SU-DHL-6 (cell line): Measurements from ENCODE around the gene NPHS2.

Source experiments
- H2AFZ ChIP-seq: fragments of 200-600 bp; sonication (generic); 2 replicates; pipeline ENCODE4 v1.6.1; 2014; ENCODE audit warnings: low read depth, mild to moderate bottlenecking, moderate library complexity, mixed read lengths, antibody characterized with exemption, low read length; ENCODE audit not compliant: severe bottlenecking
- H3F3A ChIP-seq: fragments of 200-600 bp; shearing (Covaris generic); 2 replicates; pipeline ENCODE4 v1.6.0; 2016; ENCODE audit warnings: antibody characterized with exemption, mild to moderate bottlenecking; ENCODE audit not compliant: insufficient read depth
- H3K27ac ChIP-seq: fragments of 200-600 bp; sonication (generic); 2 replicates; pipeline ENCODE4 v1.5.1; 2016; ENCODE audit warnings: low read depth, mild to moderate bottlenecking, low read length, moderate library complexity, mixed read lengths
- H3K27me3 ChIP-seq: fragments of 200-600 bp; sonication (generic), shearing (Covaris generic); 2 replicates; pipeline ENCODE4 v1.6.0; 2014; ENCODE audit warnings: mild to moderate bottlenecking, low read length
- H3K36me3 ChIP-seq: fragments of 200-600 bp; sonication (generic); 2 replicates; pipeline ENCODE4 v1.6.1; 2014; ENCODE audit warnings: mild to moderate bottlenecking, low read length, mixed read lengths
- H3K4me2 ChIP-seq: fragments of 300-600, 200-600 bp; shearing (Covaris generic), sonication (generic); 2 replicates; pipeline ENCODE4 v1.6.0; 2014; ENCODE audit warnings: low read length, low read depth, mild to moderate bottlenecking; ENCODE audit not compliant: poor library complexity, severe bottlenecking
- H3K4me3 ChIP-seq: fragments of 200-600 bp; sonication (generic); 2 replicates; pipeline ENCODE4 v1.5.1; 2014; ENCODE audit warnings: antibody characterized with exemption, low read length, mild to moderate bottlenecking, mixed read lengths; ENCODE audit not compliant: insufficient read depth, poor library complexity, severe bottlenecking
- H3K79me2 ChIP-seq: fragments of 200-600 bp; sonication (generic); 2 replicates; pipeline ENCODE4 v1.6.1; 2014; ENCODE audit warnings: mild to moderate bottlenecking, low read length, moderate library complexity; ENCODE audit not compliant: insufficient read depth
- H3K9ac ChIP-seq: fragments of 200-600 bp; sonication (generic); 2 replicates; pipeline ENCODE4 v1.7.0; 2014; ENCODE audit warnings: mild to moderate bottlenecking, low read length
- H3K9me2 ChIP-seq: fragments of 200-600 bp; sonication (generic); replicated peaks from 2 replicates; pipeline ENCODE4 v1.6.1; 2014; ENCODE audit warnings: low read length; ENCODE audit not compliant: insufficient read depth
- H3K9me3 ChIP-seq: fragments of 200-600 bp; sonication (generic); 2 replicates; pipeline ENCODE4 v1.6.1; 2014; ENCODE audit warnings: low read length, mixed read lengths; ENCODE audit not compliant: insufficient read depth
- H4K20me1 ChIP-seq: fragments of 200-600 bp; sonication (generic); 2 replicates; pipeline ENCODE4 v1.6.1; 2014; ENCODE audit warnings: low read depth, mild to moderate bottlenecking, antibody characterized with exemption, low read length, moderate library complexity, mixed read lengths
- CTCF ChIP-seq: fragments of 200-600 bp; sonication (generic); IDR thresholded peaks from one replicate; pipeline ENCODE4 v1.5.1; 2017; ENCODE audit warnings: antibody characterized with exemption, mild to moderate bottlenecking, low read length, moderate library complexity; ENCODE audit not compliant: insufficient read depth, poor library complexity, severe bottlenecking
- EZH2phosphoT487 ChIP-seq: fragments of 200-600 bp; sonication (generic), shearing (Covaris generic); conservative IDR thresholded peaks from 2 replicates; pipeline ENCODE4 v1.6.1; 2018; ENCODE audit warnings: mild to moderate bottlenecking, antibody characterized with exemption, low read length, moderate library complexity, mixed read lengths

NPHS2 gene

GRCh38 chr1:179583771-179584320 lies 8.1 kb upstream of the NPHS2 start:
- H3K27me3 ChIP-seq, result no peaks in the 10 kb centered on the region

DNA sequence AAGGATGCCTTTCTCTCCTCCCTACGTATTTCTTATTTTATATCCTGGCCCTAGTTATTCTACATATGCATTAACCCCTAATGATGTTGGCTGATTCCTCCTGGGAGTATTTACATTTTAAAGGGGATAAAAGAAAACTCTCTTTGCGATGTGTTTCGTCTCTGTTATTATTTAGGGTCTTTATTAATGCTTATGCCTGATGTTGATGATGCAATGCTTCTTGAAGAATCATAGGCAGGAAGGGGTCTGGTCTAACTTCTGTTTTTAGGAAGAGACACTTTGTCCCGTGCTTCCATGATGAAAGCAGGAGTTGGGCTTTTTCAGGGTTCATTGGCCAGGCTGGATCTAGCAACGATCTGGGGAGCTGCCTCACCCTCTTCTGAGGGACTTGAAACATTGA lies 761 bp upstream of the NPHS2 start:
- no peaks in the 10 kb centered on the region for H4K20me1 ChIP-seq
- TF ChIP-seq EZH2phosphoT487, result no peak
- no peak for TF ChIP-seq CTCF
- H3K9me2 ChIP-seq, result no peaks in the 10 kb centered on the region
- no peaks in the 10 kb centered on the region for H3K27me3 ChIP-seq
- no peaks in the 10 kb centered on the region for H3K9me3 ChIP-seq
- no peak overlapping the region for H3K4me3 ChIP-seq
- H2AFZ ChIP-seq, result no peak overlapping the region
- no peak overlapping the region for H3K27ac ChIP-seq
- H3K79me2 ChIP-seq, result no peaks in the 10 kb centered on the region
- H3K4me2 ChIP-seq, result no peak overlapping the region
- H3K9ac ChIP-seq, result no peak overlapping the region
- no peaks in the 10 kb centered on the region for H3F3A ChIP-seq
- H3K36me3 ChIP-seq, result no peaks in the 10 kb centered on the region

More at GRCh38 chr1:179583771-179584320, 8.1 kb upstream of the NPHS2 start:
- no peak for TF ChIP-seq CTCF
- TF ChIP-seq EZH2phosphoT487, result no peak
- no peaks in the 10 kb centered on the region for H4K20me1 ChIP-seq
- no peak overlapping the region for H2AFZ ChIP-seq
- H3K9me2 ChIP-seq, result no peaks in the 10 kb centered on the region
- no peaks in the 10 kb centered on the region for H3F3A ChIP-seq
- H3K27ac ChIP-seq, result no peak overlapping the region
- H3K9me3 ChIP-seq, result no peaks in the 10 kb centered on the region
- H3K4me3 ChIP-seq, result no peak overlapping the region
- no peak overlapping the region for H3K9ac ChIP-seq
- H3K4me2 ChIP-seq, result no peak overlapping the region
- no peaks in the 10 kb centered on the region for H3K36me3 ChIP-seq
- H3K79me2 ChIP-seq, result no peaks in the 10 kb centered on the region

- H3K36me3 ChIP-seq, result no peaks in the 10 kb centered on the region
- H4K20me1 ChIP-seq, result no peaks in the 10 kb centered on the region
- no peak overlapping the region for H2AFZ ChIP-seq
- TF ChIP-seq CTCF (no peak), EZH2phosphoT487 (no peak)
- H3K9ac ChIP-seq, result no peak overlapping the region
- H3K4me2 ChIP-seq, result no peak overlapping the region
- H3K9me2 ChIP-seq, result no peaks in the 10 kb centered on the region
- H3K79me2 ChIP-seq, result no peaks in the 10 kb centered on the region
- no peaks in the 10 kb centered on the region for H3F3A ChIP-seq
- no peaks in the 10 kb centered on the region; the same call in 1 of the 2 replicates for H3K27me3 ChIP-seq
- H3K4me3 ChIP-seq, result no peak overlapping the region
- no peak overlapping the region for H3K27ac ChIP-seq
- no peaks in the 10 kb centered on the region for H3K9me3 ChIP-seq
These were observed 17.7 kb downstream of the NPHS2 start for GRCh38 chr1:179558078-179558477.

GRCh38 chr1:179554427-179554826 lies 21.3 kb downstream of the NPHS2 start:
- no peak overlapping the region for H3K4me2 ChIP-seq
- no peaks in the 10 kb centered on the region for H3K9me3 ChIP-seq
- no peak overlapping the region for H3K4me3 ChIP-seq
- no peaks in the 10 kb centered on the region for H4K20me1 ChIP-seq
- H3F3A ChIP-seq, result no peaks in the 10 kb centered on the region
- H3K9me2 ChIP-seq, result no peaks in the 10 kb centered on the region
- no peaks in the 10 kb centered on the region for H3K36me3 ChIP-seq
- no peak overlapping the region for H3K27ac ChIP-seq
- TF ChIP-seq CTCF (no peak), EZH2phosphoT487 (no peak)
- H3K9ac ChIP-seq, result no peak overlapping the region
- H3K27me3 ChIP-seq, result no peaks in the 10 kb centered on the region
- H3K79me2 ChIP-seq, result no peaks in the 10 kb centered on the region
- H2AFZ ChIP-seq, result no peak overlapping the region
